Smooth muscle cell (in vitro differentiated cells): Measurements from ENCODE around the gene MAP3K2. TPM values are rescaled to one million over a fixed set of nuclear protein-coding genes. Genes with fewer than 3 reads are reported as not detected.

Source experiments
- DNase-seq: peaks from one replicate; lab custom pipeline; 2025; ENCODE audit not compliant: unreplicated experiment; lab: John Stamatoyannopoulos, UW
- H2AFZ ChIP-seq: fragments of 200-600 bp; sonication (generic); 2 replicates; pipeline ENCODE4 v1.6.0; 2016; ENCODE audit warnings: antibody characterized with exemption, low read depth, mild to moderate bottlenecking
- H3F3A ChIP-seq: fragments of 200-600 bp; sonication (generic); 2 replicates; pipeline ENCODE4 v1.6.0; 2017; ENCODE audit warnings: antibody characterized with exemption, low read depth
- H3K27ac ChIP-seq: fragments of 200-600 bp; sonication (generic); 2 replicates; pipeline ENCODE4 v1.5.1; 2016; ENCODE audit warnings: low read depth, mild to moderate bottlenecking
- H3K27me3 ChIP-seq: fragments of 200-600 bp; sonication (generic); 2 replicates; pipeline ENCODE4 v1.6.1; 2016; ENCODE audit warnings: low read depth, mild to moderate bottlenecking
- H3K36me3 ChIP-seq: fragments of 200-600 bp; sonication (generic); 2 replicates; pipeline ENCODE4 v1.5.1; 2016; ENCODE audit warnings: low read depth
- H3K4me1 ChIP-seq: fragments of 200-600 bp; sonication (generic); 2 replicates; pipeline ENCODE4 v1.5.1; 2016; ENCODE audit warnings: low read depth
- H3K4me2 ChIP-seq: fragments of 200-600 bp; sonication (generic); 2 replicates; pipeline ENCODE4 v1.6.0; 2016; ENCODE audit warnings: mild to moderate bottlenecking
- H3K4me3 ChIP-seq: fragments of 200-600 bp; sonication (generic); 2 replicates; pipeline ENCODE4 v1.5.1; 2016; ENCODE audit warnings: mild to moderate bottlenecking
- H3K79me2 ChIP-seq: fragments of 200-600 bp; sonication (generic); 2 replicates; pipeline ENCODE4 v1.6.0; 2016; ENCODE audit warnings: low read depth, mild to moderate bottlenecking
- H3K9ac ChIP-seq: fragments of 200-600 bp; sonication (generic); 2 replicates; pipeline ENCODE4 v1.6.0; 2016; ENCODE audit warnings: low read depth
- H3K9me3 ChIP-seq: fragments of 200-600 bp; sonication (generic); replicated peaks from 2 replicates; pipeline ENCODE4 v1.5.1; 2016; ENCODE audit warnings: low read depth
- H4K20me1 ChIP-seq: fragments of 200-600 bp; sonication (generic); 2 replicates; pipeline ENCODE4 v1.6.0; 2016; ENCODE audit warnings: low read depth
- CTCF ChIP-seq: fragments of 200-600 bp; sonication (generic); IDR thresholded peaks from 2 replicates; pipeline ENCODE4 v1.5.1; 2017; ENCODE audit warnings: borderline replicate concordance, mild to moderate bottlenecking, antibody characterized with exemption; ENCODE audit not compliant: insufficient read depth, poor library complexity, severe bottlenecking
- WGBS: methylation state at CpG from one replicate; pipeline ENCODE4 v1.1.7; 2016; ENCODE audit warnings: low lambda C conversion rate; 5-methylcytosine and 5-hydroxymethylcytosine counted together
- polyA plus RNA-seq: library from polyadenylated mRNA; unstranded; fragments of >200 nt; fragmentation: Nextera tagmentation; extraction: Ambion mirVana; gene quantifications from 2 replicates; pipeline ENCODE4 v1.2.1, GENCODE V29; 2016
- total RNA-seq: library from RNA; depleted of rRNA; stranded (reverse); fragments of >200 nt; gene quantifications from 2 replicates; pipeline ENCODE4 v1.2.3, GENCODE V29; 2014

Gene MAP3K2
- total and polyA plus RNA-seq, 2 experiments from 2014 or later = 39.2 to 46.7 TPM

GRCh38 chr2:127404466-127405254 lies 16.9 kb upstream of the MAP3K2 start:
- DNase-seq = no peak
- no peak for TF ChIP-seq CTCF

DNA sequence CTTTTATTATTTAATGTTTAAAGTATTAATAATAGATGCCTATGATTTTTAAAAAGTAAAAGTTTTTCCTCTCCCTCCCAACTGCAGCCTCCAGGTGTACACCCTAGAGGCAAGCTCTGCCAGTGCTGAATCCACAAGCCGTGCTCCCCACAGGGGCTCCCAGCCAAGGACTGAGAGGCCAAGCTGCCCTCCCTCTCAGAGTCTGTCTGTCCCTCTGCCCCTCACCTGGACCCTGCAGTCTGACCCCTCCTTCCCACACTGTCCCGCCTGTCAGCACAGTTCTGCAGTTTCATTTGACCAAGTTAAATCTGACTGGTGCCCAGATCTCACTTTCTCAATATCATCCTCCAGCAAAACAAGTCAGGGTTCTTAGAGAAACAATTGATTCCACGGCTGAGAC lies 15.7 kb upstream of the MAP3K2 start:
- Histone ChIP-seq H3K27me3 (no peaks in the 10 kb centered on the region), H3K79me2 (no peaks in the 10 kb centered on the region), H4K20me1 (no peaks in the 10 kb centered on the region), H3K9ac (no peak overlapping the region), H3K27ac (no peak overlapping the region), H3K4me1 (peaks cover 5% of the 10 kb centered on the region), H3K4me2 (no peak overlapping the region), H3K9me3 (no peaks in the 10 kb centered on the region), H3K36me3 (no peaks in the 10 kb centered on the region), H2AFZ (no peak overlapping the region), H3K4me3 (no peak overlapping the region), H3F3A (peaks cover 9% of the 10 kb centered on the region)
- no peak for TF ChIP-seq CTCF
- 86% methylated on average over 3 of the region's 3 CpGs for WGBS
- no peak for DNase-seq

More at GRCh38 chr2:127404466-127405254, 16.9 kb upstream of the MAP3K2 start:
- WGBS = 92% methylated on average over 7 of the region's 7 CpGs
- Histone ChIP-seq H3K36me3 (no peaks in the 10 kb centered on the region), H3K4me1 (peaks cover 5% of the 10 kb centered on the region), H4K20me1 (no peaks in the 10 kb centered on the region), H3K9me3 (no peaks in the 10 kb centered on the region), H3K27ac (no peak overlapping the region), H3K4me3 (no peak overlapping the region), H3K27me3 (no peaks in the 10 kb centered on the region), H2AFZ (no peak overlapping the region), H3K4me2 (no peak overlapping the region), H3K9ac (no peak overlapping the region), H3K79me2 (no peaks in the 10 kb centered on the region), H3F3A (peaks cover 14% of the 10 kb centered on the region)

DNA sequence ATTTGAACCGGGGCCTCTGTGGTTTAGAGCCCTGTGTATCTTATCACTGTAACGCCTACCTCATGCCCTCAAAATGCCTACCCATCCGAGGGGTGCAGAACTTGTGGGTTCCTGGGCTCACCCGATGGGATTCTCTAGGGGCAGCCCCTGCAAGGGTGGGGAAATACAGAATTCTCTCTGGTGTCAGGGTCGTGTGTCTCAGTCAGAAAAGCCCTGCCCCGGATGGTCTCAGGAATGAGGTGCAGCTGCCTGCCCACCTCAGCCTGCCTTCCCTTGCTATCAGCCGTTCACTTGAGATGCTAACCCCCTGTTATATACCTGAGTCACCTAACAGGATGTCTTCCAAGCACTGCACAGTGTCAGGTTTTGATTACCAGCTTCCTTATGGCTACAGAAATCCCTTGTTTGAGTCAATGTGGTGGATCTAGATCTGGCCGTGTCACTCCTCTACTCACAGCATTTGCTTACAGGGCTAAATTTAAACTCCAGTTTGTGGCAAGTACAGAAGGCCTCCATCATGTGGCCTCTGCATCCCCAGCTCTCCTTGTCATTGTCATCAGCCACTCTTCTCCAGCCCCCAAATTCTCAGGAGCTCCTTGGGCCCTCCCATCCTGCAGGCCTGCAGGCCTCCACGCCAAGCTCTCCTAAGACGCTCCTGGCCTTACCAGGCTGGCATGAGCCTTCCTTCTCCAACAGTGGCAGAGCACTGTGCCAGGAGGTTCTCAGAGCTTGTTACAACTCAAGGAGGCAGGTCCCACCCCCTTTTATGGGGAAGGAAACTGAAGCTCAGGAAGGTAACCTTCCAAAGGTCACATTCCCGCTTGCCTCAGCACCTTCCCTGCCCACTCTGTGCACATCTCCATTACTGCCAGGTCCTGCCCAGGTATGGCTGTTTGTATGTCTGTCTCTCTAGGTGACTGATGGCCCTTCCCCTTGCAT lies 14.3 kb upstream of the MAP3K2 start:
- Histone ChIP-seq H3K79me2 (no peaks in the 10 kb centered on the region), H3K36me3 (no peaks in the 10 kb centered on the region), H3F3A (peaks cover 4% of the 10 kb centered on the region), H3K9ac (peak overlapping the region; percentile 33), H4K20me1 (no peaks in the 10 kb centered on the region), H3K4me3 (no peak overlapping the region), H3K27ac (peak overlapping the region; percentile 89), H3K9me3 (no peaks in the 10 kb centered on the region), H3K27me3 (no peaks in the 10 kb centered on the region), H3K4me2 (peak overlapping the region; percentile 12), H3K4me1 (peaks cover 5% of the 10 kb centered on the region), H2AFZ (no peak overlapping the region)
- no peak for TF ChIP-seq CTCF
- WGBS = 46% methylated on average over 11 of the region's 11 CpGs
- DNase-seq = no peak
